Astrocyte of the cerebellum (primary cell): ENCODE measurements around the gene DGKQ.
A peak's percentile ranks its signal among the peaks of the same experiment; 100 is the strongest.

Experiments used
- DNase-seq: peaks from one replicate; pipeline ENCODE4 v3.0.0-alpha.2; 2011; ENCODE audit warnings: low read depth
- H3K4me3 ChIP-seq: 2 replicates; pipeline ENCODE4 v1.5.1; 2011; ENCODE audit warnings: mild to moderate bottlenecking, low read depth, low read length, moderate library complexity
- in situ Hi-C: cut with HindIII; loops from 2 replicates; pipeline ENCODE4 v1.10.0; 2017; ENCODE audit warnings: low sequenced_read_pairs
- TF ChIP-seq, protein P1 (sequence below): IDR thresholded peaks from 2 replicates; pipeline ENCODE4 v1.5.1; 2012; ENCODE audit warnings: low read length, low read depth, moderate library complexity, mild to moderate bottlenecking; ENCODE audit errors: missing control alignments

The DGKQ gene, protein sequence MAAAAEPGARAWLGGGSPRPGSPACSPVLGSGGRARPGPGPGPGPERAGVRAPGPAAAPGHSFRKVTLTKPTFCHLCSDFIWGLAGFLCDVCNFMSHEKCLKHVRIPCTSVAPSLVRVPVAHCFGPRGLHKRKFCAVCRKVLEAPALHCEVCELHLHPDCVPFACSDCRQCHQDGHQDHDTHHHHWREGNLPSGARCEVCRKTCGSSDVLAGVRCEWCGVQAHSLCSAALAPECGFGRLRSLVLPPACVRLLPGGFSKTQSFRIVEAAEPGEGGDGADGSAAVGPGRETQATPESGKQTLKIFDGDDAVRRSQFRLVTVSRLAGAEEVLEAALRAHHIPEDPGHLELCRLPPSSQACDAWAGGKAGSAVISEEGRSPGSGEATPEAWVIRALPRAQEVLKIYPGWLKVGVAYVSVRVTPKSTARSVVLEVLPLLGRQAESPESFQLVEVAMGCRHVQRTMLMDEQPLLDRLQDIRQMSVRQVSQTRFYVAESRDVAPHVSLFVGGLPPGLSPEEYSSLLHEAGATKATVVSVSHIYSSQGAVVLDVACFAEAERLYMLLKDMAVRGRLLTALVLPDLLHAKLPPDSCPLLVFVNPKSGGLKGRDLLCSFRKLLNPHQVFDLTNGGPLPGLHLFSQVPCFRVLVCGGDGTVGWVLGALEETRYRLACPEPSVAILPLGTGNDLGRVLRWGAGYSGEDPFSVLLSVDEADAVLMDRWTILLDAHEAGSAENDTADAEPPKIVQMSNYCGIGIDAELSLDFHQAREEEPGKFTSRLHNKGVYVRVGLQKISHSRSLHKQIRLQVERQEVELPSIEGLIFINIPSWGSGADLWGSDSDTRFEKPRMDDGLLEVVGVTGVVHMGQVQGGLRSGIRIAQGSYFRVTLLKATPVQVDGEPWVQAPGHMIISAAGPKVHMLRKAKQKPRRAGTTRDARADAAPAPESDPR

DNA sequence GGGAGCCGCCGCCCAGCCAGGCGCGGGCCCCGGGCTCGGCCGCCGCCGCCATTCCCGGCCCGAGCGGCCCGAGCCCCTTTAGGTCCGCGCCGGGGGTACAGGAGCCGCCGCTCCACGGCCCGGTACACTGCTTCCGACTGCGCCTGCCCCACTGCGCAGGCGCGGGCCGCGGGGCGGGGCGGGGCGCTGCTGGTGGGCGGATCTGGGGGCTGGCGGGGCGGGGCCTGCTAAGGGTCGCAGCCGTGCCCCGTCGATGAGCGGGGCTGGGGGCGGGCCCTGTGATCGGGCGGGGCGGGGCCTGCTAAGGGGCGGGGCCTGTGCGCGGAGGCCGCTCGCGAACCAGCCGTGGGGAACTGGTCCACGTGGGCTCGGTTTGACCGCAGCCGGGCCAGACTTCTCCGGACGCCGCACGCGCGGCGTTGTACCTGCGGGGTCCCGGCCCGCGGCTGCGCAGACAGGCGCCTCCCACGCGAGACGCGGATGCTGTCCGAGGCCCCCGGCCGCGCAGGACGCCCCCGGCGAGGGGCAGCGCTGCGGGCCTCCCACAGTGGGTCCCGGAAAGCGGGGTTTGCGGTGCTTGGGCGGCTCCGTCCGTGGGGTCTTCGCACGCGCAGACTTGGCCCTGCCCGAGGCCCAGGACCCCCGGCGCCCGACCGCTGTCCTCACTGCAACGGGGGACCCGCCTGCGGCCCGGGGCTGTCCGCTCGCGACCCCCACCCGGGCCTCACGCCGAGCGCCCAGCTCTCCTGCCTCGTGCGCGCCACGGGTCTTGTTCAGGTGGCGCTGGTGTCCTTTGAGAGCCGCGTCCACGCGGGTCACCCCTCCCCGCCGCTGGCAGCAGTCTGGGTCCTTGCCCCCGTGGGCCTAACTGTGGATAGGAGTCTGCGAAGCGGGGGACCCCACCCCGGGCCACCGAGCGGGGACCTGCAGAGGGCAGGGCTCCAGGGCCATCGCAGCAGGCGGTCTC lies at the start of gene DGKQ:
Gene DGKQ (minus strand): TSS at position 139 of the 967 bp plus-strand sequence. CDS start 87 bp downstream, at position 52.
- peak within 1 kb of the TSS; percentile 67 for H3K4me3 ChIP-seq
- peak; percentile 24 for DNase-seq
- TF ChIP-seq, protein P1, sequence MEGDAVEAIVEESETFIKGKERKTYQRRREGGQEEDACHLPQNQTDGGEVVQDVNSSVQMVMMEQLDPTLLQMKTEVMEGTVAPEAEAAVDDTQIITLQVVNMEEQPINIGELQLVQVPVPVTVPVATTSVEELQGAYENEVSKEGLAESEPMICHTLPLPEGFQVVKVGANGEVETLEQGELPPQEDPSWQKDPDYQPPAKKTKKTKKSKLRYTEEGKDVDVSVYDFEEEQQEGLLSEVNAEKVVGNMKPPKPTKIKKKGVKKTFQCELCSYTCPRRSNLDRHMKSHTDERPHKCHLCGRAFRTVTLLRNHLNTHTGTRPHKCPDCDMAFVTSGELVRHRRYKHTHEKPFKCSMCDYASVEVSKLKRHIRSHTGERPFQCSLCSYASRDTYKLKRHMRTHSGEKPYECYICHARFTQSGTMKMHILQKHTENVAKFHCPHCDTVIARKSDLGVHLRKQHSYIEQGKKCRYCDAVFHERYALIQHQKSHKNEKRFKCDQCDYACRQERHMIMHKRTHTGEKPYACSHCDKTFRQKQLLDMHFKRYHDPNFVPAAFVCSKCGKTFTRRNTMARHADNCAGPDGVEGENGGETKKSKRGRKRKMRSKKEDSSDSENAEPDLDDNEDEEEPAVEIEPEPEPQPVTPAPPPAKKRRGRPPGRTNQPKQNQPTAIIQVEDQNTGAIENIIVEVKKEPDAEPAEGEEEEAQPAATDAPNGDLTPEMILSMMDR: no peak
- in situ Hi-C loops: loop anchor here (5.0 kb wide), 2 partner anchors 41 to 59 kb away; partner anchors contain the start of genes GAK and TMEM175

DNA sequence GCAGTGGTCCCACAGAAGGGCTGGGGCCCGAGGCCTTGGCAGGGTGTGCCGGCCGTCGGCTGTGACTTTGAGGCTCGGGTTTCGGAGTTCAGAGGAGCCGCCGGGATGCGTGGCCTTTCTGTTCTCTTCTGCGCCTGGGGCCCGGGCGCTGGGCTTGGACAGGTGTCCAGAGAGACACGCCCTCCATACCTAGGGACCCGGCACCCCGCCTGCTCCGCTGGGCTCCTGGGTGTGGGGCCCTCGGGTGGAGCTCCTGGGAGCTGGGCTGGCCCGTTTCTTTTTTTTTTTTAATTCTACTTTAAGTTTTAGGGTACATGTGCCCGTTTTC lies 49.3 kb upstream of the DGKQ start:
- DNase-seq: no peak
- in situ Hi-C loops: no loop called here
- TF ChIP-seq, protein P1: no peak
- H3K4me3 ChIP-seq: no peak overlapping the region

DNA sequence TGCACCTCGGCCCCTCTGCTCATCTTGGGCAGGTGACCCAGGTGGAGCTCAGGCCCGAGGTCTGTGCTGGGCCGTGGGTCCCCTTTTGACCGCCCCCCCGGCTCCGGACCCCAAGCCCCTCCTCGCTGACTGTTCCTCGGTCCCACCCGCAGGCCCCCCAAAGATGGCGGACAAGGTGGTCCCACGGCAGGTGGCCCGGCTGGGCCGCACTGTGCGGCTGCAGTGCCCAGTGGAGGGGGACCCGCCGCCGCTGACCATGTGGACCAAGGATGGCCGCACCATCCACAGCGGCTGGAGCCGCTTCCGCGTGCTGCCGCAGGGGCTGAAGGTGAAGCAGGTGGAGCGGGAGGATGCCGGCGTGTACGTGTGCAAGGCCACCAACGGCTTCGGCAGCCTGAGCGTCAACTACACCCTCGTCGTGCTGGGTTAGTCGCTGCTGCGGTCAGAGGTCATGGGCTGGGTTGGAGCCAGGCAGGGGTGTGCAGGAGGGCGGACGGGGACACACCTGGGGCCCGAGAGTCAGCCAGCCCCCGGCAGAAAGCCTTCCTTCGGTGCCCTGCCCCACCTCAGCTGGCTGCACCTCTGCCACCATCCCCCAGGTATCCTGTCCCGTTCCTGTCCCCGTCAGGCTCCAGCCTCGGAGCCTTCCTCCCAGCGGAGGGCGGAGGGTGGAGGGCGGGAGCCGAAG lies 48.8 kb upstream of the DGKQ start:
- DNase-seq: no peak
- no peak overlapping the region for H3K4me3 ChIP-seq
- in situ Hi-C loops: no loop called here
- TF ChIP-seq, protein P1: no peak

DNA sequence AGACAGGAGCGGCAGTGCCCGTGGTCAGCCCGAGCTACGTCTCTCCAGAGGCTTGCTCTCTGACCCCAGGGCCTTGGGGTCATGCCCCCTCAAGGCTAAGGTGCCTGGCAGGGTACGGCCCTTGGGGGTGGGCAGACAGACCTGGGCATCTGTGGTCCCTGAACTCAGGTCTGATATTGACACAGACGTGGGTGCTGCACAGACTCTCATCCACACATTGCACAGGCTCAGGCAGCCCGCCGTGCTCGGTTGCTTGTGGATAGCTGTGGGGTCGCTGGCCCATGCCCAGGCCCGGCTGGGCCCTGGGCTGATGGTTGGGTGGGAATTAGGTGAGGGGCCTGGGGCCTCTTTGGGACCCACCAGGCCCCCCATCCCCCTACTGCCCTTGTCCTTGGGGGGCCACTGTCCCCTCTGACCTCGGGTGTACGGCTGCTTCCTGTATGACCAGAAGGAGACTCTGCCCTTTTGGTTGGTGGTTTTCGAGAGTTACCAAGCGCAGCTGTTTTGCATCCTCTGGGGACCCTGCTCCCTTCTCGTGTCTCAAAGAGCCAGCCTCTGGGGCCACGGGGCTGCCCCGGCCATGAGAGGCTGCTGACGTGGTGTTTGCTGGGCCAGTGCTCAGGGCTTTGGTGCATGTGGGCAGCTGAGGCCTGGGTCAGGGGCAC lies 48.1 kb upstream of the DGKQ start:
- in situ Hi-C loops: no loop called here
- DNase-seq: no peak
- TF ChIP-seq, protein P1: no peak
- H3K4me3 ChIP-seq: no peak overlapping the region

DNA sequence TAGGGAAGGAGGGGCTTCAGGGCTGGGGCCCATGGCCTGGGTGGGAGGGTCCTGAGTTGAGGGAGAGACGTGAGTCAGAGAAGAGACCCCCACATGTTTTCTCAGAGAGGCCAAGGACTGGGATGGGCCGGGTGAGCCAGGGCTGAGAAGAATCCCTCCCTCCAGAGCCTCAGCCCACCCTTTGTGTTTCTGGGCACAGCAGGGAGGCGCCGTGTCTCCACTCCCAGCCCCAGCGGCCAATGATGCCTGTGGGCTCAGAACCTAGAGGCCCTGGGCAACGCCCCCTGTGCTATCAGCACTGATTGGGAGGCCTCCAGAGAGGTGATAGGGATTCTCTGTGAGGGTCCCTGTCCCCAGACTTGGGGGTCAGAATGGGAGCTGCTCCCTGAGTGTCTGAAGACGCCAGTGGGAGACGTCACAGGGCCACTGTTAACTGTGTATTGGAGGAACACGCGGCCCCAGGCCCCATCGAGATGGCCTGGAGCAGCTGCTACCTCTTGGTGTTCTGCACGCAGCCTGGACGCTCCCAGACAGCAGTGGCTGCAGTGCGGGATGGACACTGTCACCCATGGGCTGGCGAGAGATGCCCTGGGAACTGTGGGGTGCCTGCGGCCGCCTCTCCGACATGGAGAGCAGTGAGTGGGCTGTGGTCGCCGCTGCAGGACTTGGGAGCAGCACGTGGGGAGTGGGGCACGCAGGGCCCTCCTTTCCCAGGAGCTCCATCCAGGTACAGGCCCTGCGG lies 46.5 kb upstream of the DGKQ start:
- DNase-seq: no peak
- TF ChIP-seq, protein P1: no peak
- in situ Hi-C loops: no loop called here
- no peak overlapping the region for H3K4me3 ChIP-seq
